HL-60/S4 (cell line): ENCODE data around the gene CUL1.
"Not testable (repeated sequence)": the region's sequence is repeated elsewhere in the genome, so short reads cannot be mapped to it uniquely, and the experiment has no call there.

Experiments
- in situ Hi-C: fragments of 300-500 bp; cut with MboI; formaldehyde crosslinking; loops from 2 replicates; pipeline ENCODE4 v1.14.3; 2022; ENCODE audit warnings: low sequenced_read_pairs

Gene CUL1

DNA sequence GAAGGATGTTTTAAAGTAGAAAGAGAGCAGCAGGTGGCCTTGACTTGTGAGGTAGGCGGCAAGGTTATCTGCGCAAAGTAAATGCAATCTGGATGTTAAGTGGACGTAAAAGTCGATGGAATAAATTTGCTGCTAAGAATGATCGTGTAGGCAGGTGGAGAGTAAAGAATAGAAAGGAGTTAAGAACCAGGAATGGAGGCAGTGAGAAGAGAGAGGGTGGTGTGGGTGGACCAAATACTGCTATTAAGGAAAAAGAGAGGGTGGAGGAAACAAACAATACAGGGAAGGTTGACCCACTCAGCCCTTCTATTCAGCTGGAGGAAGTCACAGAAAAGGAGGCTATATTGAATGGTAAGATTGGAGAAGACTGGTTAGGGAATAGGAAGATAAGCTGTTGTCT is 1.9 kb upstream of the CUL1 start:
- in situ Hi-C loops = no loop called here

DNA sequence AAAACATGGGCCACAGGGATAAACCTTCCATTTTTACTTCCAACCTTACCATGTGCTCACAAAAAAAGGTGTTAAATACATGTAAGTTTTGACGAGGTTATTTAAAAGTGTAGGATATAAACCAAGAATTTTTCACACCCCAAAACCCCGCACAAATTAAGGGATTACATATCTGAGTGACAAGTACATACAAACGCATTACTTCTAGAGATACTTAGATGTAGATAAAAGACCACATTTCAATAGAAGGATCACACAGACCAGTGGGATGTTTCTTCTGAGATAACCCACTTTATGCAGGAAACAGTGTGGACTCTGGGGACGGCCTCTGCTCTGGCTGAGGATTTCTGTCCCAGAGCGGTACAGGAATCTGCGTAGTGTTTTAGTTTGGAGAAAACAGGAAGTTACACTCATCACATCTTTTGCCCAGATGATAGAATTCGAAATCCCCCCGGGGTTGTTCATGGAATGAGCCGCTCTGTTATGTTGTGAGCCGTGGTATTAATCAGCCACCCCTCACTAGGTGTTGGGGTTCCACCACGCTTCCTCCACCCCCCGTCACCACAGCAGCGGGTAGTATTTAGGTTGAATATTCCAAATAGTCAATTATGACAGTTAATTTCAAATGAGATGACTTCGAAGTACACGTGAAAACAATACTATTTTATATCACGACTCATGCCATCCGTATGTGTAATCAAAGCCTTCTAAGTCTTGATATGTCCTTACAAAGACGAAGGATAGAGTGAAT is 1.3 kb upstream of the CUL1 start:
- in situ Hi-C loops = no loop called here

- in situ Hi-C loops = no loop called here
These were observed 701 bp upstream of the CUL1 start for GRCh38 chr7:148698007-148698396.

DNA sequence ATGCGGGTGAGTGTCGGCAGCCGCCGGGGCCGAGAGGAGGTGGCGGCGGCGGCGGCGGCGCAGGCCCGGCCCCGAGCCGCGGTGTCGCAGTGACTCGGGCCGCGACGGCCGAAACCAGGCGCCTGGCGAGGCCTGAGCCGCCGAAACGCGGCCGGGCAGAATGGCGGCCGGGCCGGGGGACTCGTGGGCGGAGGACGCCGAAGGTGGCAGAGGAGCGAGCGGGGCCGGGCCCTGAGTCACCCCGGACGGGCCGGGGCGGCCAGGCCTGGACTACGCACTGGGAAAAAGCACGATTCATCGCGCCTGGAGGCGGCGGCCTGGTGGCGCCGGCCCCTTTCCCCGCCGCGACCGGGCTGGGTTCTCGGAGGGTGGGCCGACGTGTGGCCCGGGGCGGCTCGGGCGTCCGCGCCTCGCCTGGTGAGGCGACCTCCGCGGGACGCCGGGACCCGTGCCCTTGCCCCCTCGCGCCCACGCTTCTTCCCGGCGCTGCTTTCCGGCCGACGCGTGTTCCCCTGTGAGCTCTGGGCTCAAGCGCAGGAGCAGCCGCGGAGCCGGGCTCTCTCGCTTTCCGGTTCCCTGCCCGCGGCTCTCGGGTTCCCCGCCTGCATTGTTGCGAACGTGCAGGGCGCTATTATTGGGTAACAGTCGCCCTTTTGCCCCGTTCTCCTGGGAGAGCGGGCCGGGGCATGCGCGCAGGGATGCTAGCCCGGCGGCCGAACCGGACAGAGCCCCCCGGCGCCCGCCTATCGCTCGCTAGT is 500 bp downstream of the CUL1 start:
- in situ Hi-C loops = no loop called here

DNA sequence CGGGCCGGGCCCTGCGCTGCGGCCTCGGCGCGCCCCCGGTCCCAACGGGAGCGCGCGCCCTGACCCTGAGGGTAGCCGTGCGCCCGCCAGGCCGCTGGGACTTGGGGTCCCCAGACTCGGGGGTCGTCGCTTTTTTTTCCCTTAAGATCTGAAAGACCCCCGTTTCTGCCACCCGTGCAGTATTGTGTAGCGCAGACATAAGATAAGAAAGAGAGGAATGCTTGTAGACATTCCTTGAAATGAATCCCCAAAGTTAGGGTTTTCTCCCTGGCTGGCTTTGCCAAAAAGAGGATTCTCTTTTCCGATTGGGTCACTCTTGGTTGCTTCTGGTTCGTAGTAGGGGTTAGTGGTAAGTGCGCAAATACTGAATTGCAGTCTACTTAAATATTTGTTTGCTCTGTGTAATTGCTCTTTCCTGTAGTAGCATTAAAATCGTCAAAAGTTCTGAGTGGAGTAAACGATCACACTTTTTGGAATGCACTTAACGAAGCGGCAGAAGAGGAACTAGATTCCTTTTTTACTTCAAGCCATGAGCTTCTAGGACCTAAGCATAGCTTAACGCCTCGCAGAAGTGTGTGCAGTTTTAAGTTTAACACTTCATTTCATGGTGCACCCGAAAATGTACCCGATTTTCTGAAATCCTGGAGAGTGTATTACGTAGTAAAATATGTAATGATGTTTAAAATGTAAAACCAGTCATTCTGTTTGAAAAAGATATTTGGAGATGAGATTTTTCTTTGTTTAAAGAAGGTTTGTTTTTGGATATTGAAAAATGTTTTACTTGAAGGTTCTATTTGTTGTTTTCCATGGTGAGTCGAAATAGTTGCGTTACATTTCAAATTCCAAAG is 1.3 kb downstream of the CUL1 start:
- in situ Hi-C loops = no loop called here

- in situ Hi-C loops = no loop called here
These were observed 2.0 kb downstream of the CUL1 start for GRCh38 chr7:148700661-148701064.

- in situ Hi-C loops = no loop called here
These were observed 2.7 kb downstream of the CUL1 start for GRCh38 chr7:148701414-148701813.

GRCh38 chr7:148702876-148703670 is 4.4 kb downstream of the CUL1 start:
- in situ Hi-C loops = no loop called here

- in situ Hi-C loops = not testable (repeated sequence)
These were observed 4.9 kb downstream of the CUL1 start for GRCh38 chr7:148703671-148703962.

GRCh38 chr7:148704189-148704588 is 5.5 kb downstream of the CUL1 start:
- in situ Hi-C loops = no loop called here

DNA sequence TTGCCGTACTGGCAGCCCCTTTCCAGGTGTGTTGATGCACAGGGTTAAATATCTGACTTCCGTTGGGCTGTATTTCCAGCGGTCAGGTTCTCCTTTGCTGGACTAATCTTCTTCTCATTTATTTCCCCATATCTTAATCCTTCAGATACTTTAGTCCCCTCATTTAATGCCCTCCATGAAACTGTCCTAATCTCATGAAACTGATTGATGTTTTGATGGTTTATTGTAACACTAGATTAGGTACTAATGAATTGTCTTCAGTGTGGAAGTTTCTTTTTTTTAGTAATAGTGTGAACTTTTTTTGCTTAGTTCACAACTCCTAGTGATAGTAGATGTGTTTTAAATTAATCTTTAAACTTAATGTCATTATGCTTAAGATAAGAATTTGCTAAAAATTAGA is 6.3 kb downstream of the CUL1 start:
- in situ Hi-C loops = no loop called here

DNA sequence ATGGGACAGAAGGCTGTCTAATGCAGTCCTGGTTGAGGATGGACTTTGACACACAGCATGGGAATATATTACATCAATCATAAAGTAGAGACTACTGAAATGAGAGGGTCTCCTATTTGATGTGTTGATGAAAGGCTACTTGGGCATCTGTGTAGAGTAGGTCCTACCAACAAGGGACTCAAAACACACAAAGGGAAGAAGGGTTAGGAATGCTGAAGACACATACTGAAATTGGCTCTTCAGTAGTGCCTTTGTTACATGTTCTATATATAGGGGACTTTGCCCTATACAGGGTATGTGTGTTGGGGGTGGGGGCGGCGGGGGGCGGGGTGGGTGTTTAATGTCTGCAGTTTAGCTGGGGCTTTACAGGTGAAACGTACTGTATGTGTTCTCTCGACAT is 7.7 kb downstream of the CUL1 start:
- in situ Hi-C loops = no loop called here

DNA sequence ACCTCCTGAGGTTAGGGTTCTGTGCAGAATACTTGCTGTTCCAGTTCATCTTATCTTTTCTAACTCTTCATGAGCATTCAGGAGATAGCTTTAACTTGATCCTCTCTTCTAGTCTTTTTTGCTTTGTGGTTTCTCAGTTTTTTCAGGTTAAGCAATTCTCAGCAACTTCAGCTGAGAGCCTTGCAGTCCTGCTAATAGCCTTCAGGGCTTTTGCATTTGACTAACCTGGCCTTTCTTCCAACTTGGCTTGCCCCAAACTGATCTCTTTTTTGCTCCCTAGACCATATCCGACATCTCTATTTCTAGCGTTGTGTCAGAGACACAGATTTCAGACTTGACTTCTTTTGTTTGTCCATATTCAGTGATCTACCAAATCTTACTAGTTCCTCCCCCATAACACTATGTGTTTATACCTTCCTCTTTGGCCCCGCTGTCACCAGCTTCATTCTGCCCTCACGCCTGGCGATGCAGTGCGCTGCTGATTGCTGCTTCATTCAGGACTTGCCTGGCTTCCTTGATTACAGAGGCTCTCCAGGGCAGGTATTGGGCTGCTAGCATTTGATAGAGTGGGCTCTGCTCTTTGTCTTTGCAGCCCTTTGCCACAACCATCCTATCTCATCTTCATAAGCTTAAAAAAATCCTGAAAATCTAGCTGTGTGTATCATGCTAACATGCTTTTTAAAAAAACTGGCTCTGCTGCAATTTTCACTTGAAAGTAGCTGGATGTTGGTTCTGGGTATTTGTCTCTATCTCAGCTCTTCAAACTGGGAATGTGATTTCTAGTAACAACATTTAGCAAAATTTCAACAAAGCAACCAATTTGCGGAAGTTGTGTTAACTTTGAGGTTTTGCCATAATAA is 9.6 kb downstream of the CUL1 start:
- in situ Hi-C loops = no loop called here

DNA sequence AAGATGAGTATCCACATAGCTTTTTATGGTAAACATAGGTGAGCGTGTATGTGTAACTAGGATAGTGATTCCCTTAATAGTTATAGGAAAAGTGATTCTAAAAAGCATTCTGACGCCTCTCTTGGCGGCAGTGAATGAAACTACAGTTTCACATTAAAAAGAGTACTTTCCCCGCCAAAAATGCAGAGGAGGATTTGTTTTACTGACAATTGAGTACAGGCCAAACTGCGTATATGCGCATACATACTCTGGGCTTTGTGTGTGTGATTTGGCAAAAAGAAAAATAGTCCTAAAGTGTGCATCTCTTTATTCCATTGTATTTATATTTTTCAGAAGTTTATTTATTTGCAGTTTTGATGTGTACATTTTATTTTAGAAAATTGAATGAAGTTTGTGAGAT is 10.3 kb downstream of the CUL1 start:
- in situ Hi-C loops = no loop called here

DNA sequence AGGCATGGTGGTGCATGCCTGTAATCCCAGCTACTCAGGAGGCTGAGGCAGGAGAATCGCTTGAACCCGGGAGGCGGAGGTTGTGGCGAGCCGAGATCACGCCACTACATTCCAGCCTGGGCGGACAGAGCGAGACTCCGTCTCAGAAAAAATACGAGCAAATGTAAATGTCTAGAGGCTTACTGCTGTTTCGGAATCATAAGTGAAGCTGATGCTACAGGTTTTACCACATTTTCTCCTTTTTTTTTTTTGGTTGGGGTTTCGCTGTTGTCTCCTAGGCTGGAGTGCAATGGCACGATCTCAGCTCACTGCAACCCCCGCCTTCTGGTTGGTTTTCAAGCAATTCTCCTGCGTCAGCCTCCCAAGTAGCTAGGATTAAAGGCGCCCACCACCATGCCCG is 11.7 kb downstream of the CUL1 start:
- in situ Hi-C loops = not testable (repeated sequence)

DNA sequence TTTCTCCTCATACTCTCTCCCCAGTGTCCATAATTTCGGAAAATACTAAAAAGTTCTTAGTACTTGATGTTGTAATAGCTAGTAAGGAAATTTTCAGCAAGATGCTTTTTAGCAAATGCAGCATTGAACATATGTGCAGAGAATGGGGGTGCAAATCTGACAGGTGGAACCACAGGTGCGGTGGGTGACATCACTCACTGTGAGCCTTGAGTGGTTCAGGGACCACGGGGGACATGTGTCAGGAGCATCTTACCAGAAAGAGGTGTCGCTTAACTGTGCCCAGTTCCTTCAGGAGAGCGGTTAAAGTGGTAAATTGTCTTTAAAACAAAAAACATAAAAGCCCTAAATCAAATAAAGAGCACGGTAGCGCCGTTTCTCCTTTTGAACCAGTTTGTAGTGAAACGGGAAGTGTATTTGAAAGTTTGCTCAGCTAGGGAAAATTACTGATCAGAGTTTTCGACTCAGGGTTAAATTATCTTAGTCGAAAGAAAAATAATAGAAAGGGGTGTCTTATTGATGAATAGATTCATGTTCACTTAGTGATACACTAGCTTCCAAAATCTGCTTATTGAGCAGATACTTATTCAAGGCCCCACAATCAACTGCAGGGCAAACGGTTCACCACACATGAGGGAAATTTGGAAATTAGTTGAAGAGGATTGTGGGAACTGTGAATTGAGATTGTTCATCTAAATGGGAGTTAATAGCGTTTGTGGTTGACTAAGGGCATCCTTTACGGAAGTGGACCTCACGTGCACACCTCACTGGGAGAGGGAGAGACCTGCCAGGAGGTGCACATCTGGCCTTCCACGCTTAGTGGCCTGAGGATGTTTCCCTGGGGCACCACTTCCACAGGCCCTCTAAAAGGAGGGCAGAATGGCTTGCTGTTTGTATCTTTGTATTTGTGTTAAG is 12.7 kb downstream of the CUL1 start:
- in situ Hi-C loops = no loop called here

GRCh38 chr7:148712678-148713329 is 14.1 kb downstream of the CUL1 start:
- in situ Hi-C loops = no loop called here

DNA sequence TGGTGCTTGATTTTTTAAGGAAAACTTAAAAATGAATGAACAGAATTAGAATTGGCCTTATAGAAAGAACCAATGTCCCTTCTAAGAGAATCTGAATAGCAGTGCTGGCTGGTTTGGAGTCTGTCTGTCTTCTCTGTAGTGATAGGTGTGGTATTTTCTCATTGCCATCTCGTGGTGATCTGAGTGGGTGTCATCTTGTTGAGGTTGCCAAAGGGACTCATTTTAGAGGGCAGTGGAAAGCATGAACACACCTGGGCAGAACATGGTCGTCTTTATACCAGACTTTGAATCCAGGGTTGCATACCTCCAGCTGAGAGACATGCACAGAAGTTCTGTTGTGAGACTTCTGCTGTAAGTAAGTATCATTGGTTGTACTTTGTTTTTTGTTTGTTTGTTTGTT is 15.8 kb downstream of the CUL1 start:
- in situ Hi-C loops = no loop called here

DNA sequence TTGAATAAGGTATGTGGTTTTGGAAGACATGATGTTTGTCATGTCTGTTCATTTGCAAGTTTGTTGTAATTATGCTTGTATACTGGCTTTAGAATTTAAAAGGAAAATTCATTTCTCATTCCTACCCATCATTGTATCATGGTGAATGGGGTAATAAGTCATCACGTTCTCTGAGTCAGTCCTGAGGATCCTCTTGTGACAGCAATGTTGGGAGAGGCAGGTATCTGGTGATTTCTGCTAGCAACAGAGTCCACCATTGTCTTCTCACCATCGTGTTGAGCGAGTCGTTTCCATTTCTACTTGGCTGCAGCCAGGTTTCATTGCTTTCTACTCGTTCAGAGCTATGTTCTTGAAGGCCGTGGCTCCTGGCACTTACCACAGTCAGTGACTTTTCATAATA is 16.3 kb downstream of the CUL1 start:
- in situ Hi-C loops = no loop called here
